D341Med (cell line): Measurements from ENCODE around the gene PSMD7.
"Not testable (repeated sequence)": the region's sequence is repeated elsewhere in the genome, so short reads cannot be mapped to it uniquely, and the experiment has no call there.

ENCODE experiments used
- DNase-seq: peaks from one replicate; pipeline ENCODE4 v3.0.0; 2012; ENCODE audit warnings: low spot score

PSMD7 gene

GRCh38 chr16:74297145-74297665 is 591 bp downstream of the PSMD7 start:
- peak; percentile 37 for DNase-seq

GRCh38 chr16:74298104-74298503 is 1.5 kb downstream of the PSMD7 start:
- no peak for DNase-seq

- no peak for DNase-seq
These were observed 5.7 kb downstream of the PSMD7 start for GRCh38 chr16:74302341-74302740.

GRCh38 chr16:74304164-74304834 is 7.7 kb downstream of the PSMD7 start:
- no peak for DNase-seq

- DNase-seq, result no peak
These were observed 8.2 kb downstream of the PSMD7 start for GRCh38 chr16:74304835-74305176.

GRCh38 chr16:74305281-74305680 is 8.7 kb downstream of the PSMD7 start:
- no peak for DNase-seq

GRCh38 chr16:74305978-74306784 is 9.6 kb downstream of the PSMD7 start:
- DNase-seq, result no peak

- DNase-seq, result no peak
These were observed 10.8 kb downstream of the PSMD7 start for GRCh38 chr16:74307383-74307782.

- peak; percentile 63 for DNase-seq
These were observed 13.5 kb downstream of the PSMD7 start for GRCh38 chr16:74309789-74310781.

- no peak for DNase-seq
These were observed 18.4 kb downstream of the PSMD7 start for GRCh38 chr16:74315059-74315458.

GRCh38 chr16:74320707-74321106 is 24.1 kb downstream of the PSMD7 start:
- no peak for DNase-seq

- no peak for DNase-seq
These were observed 24.7 kb downstream of the PSMD7 start for GRCh38 chr16:74321356-74321755.

GRCh38 chr16:74322301-74322710 is 25.7 kb downstream of the PSMD7 start:
- no peak for DNase-seq

- DNase-seq, result not testable (repeated sequence)
These were observed 28.2 kb downstream of the PSMD7 start for GRCh38 chr16:74324777-74325176.

- no peak for DNase-seq
These were observed 29.0 kb downstream of the PSMD7 start for GRCh38 chr16:74325641-74326040.

GRCh38 chr16:74328346-74328745 is 31.7 kb downstream of the PSMD7 start:
- DNase-seq, result not testable (repeated sequence)

- DNase-seq, result not testable (repeated sequence)
These were observed 35.9 kb downstream of the PSMD7 start for GRCh38 chr16:74332469-74332868.

GRCh38 chr16:74337506-74337905 is 40.9 kb downstream of the PSMD7 start:
- DNase-seq, result not testable (repeated sequence)

- not testable (repeated sequence) for DNase-seq
These were observed 42.6 kb downstream of the PSMD7 start for GRCh38 chr16:74339226-74339625.

- DNase-seq, result not testable (repeated sequence)
These were observed 56.4 kb downstream of the PSMD7 start for GRCh38 chr16:74353038-74353437.
